K562 (cell line): ENCODE measurements around the gene EMC1. TPM values are rescaled to one million over a fixed set of nuclear protein-coding genes. Genes with fewer than 3 reads are reported as not detected.

Experiments used
- ATAC-seq: fragments of 200-7000 bp; cut with Tn5 transposase; 3 replicates; pipeline ENCODE4 v1.9.1; 2020; ENCODE audit warnings: moderate library complexity
- BruUV-seq: library from RNA; stranded (reverse); fragments of 400-500 nt; replicated peaks from 2 replicates; lab custom pipeline; 2021; lab: Mats Ljungman, UMichigan
- CTCF ChIA-PET: fragments of 300-600 bp; formaldehyde crosslinking; extraction: SDS; loops from one replicate; lab custom pipeline; 2021; ENCODE audit warnings: low intra/inter-chr PET ratio; lab: Yijun Ruan, JAX
- POLR2A ChIA-PET: fragments of 300-600, 350-650 bp; sonication (Branson Sonifier 250); formaldehyde crosslinking; extraction: SDS; loops from one replicate; lab custom pipeline; 2021; ENCODE audit warnings: antibody characterized with exemption, inconsistent platforms; lab: Yijun Ruan, JAX
- DNase-seq, 4 experiments: peaks; one replicate each; pipeline versions ENCODE4 v3.0.0 to v3.0.0-alpha.2; 2011 to 2018; ENCODE audit warnings: low spot score in 3 of 4, mixed read lengths in 3 of 4; ENCODE audit errors: extremely low read depth in 1 of 4
- FAIRE-seq: peaks from 2 replicates; lab custom pipeline; 2011; peaks lifted over from hg19 to GRCh38; lab: Jason Lieb, UNC
- H2AFZ ChIP-seq: 2 replicates; pipeline ENCODE4 v1.6.0; 2011; ENCODE audit warnings: low read depth, low read length, control low read depth, inconsistent platforms
- H3K27ac ChIP-seq: fragments of 200-600 bp; 3 replicates; pipeline ENCODE4 v1.8.0; 2011; ENCODE audit warnings: low read depth, mild to moderate bottlenecking, control low read depth, inconsistent platforms, low read length, moderate library complexity, mixed read lengths; ENCODE audit errors: extremely low read depth
- H3K27me3 ChIP-seq, 2 experiments: fragments of 300-600 bp in 1 of 2; 2 replicates in 1 of 2; 3 replicates in 1 of 2; pipeline versions ENCODE4 v1.6.0 to v1.8.0; 2011; ENCODE audit warnings: inconsistent platforms in 2 of 2, low read length in 2 of 2, mild to moderate bottlenecking in 1 of 2, mixed read lengths in 1 of 2, moderate library complexity in 1 of 2; ENCODE audit not compliant: control insufficient read depth in 2 of 2, insufficient read depth in 2 of 2
- H3K36me3 ChIP-seq: fragments of 300-600 bp; 3 replicates; pipeline ENCODE4 v1.8.0; 2011; ENCODE audit warnings: mild to moderate bottlenecking, low read length, inconsistent platforms; ENCODE audit not compliant: control insufficient read depth, insufficient read depth
- H3K4me1 ChIP-seq, 2 experiments: fragments of 200-600 bp in 1 of 2; replicated peaks in 1 of 2; 2 replicates in 1 of 2; 3 replicates in 1 of 2; pipeline versions ENCODE4 v1.5.1 to v1.8.0; 2011; ENCODE audit warnings: inconsistent platforms in 2 of 2, low read length in 2 of 2, mild to moderate bottlenecking in 1 of 2, mixed read lengths in 1 of 2, moderate library complexity in 1 of 2; ENCODE audit not compliant: control insufficient read depth in 2 of 2, insufficient read depth in 2 of 2
- H3K4me2 ChIP-seq: 2 replicates; pipeline ENCODE4 v1.6.1; 2011; ENCODE audit warnings: low read length, control low read depth, inconsistent platforms, mixed read lengths; ENCODE audit not compliant: insufficient read depth
- H3K4me3 ChIP-seq: fragments of 200-600 bp; sonication (generic), shearing (Covaris generic); 2 replicates; pipeline ENCODE4 v1.5.1; 2016; ENCODE audit warnings: control low read depth, inconsistent platforms
- H3K79me2 ChIP-seq: fragments of 200-600 bp; 3 replicates; pipeline ENCODE4 v1.8.0; 2011; ENCODE audit warnings: low read length, inconsistent platforms; ENCODE audit not compliant: control insufficient read depth, insufficient read depth
- H3K9ac ChIP-seq, 2 experiments: 2 replicates each; pipeline versions ENCODE4 v1.6.0 to v1.6.1; 2011; ENCODE audit warnings: low read depth in 2 of 2, low read length in 2 of 2, control low read depth in 1 of 2, inconsistent platforms in 1 of 2, mild to moderate bottlenecking in 1 of 2, mixed read lengths in 1 of 2; ENCODE audit not compliant: insufficient read depth in 1 of 2
- H3K9me1 ChIP-seq: one replicate; pipeline ENCODE4 v1.6.0; 2011; ENCODE audit warnings: inconsistent platforms, mild to moderate bottlenecking, low read length, moderate library complexity; ENCODE audit not compliant: control insufficient read depth, insufficient read depth
- H3K9me3 ChIP-seq: replicated peaks from 2 replicates; pipeline ENCODE4 v1.5.1; 2011; ENCODE audit warnings: low read depth, low read length, inconsistent platforms; ENCODE audit not compliant: control insufficient read depth, insufficient read depth
- H4K20me1 ChIP-seq: replicated peaks from 2 replicates; pipeline ENCODE4 v1.6.1; 2011; ENCODE audit warnings: low read length, inconsistent platforms, mixed read lengths; ENCODE audit not compliant: control insufficient read depth, insufficient read depth
- E2F1 ChIP-seq: sonication (generic); formaldehyde crosslinking; IDR thresholded peaks from 2 replicates; pipeline ENCODE4 v1.8.1; 2023; ENCODE audit warnings: mild to moderate bottlenecking, missing genetic modification reagents, moderate library complexity
- NCOA6 ChIP-seq: fragments of 450-650 bp; IDR thresholded peaks from 2 replicates; pipeline ENCODE4 v1.6.1; 2017; ENCODE audit warnings: mild to moderate bottlenecking
- POLR2A ChIP-seq: fragments of 450-650 bp; conservative IDR thresholded peaks from 2 replicates; pipeline ENCODE4 v1.6.1; 2016
- PURB ChIP-seq: sonication (generic); formaldehyde crosslinking; IDR thresholded peaks from 2 replicates; pipeline ENCODE4 v1.9.0; 2021; ENCODE audit warnings: low read depth, mild to moderate bottlenecking, missing genetic modification reagents
- RBM25 ChIP-seq: fragments of 200-400 bp; formaldehyde crosslinking; IDR thresholded peaks from 2 replicates; pipeline ENCODE4 v1.6.1; 2018; ENCODE audit warnings: low read length, low read depth, moderate library complexity; ENCODE audit not compliant: severe bottlenecking
- ZNF121 ChIP-seq: sonication (generic); formaldehyde crosslinking; conservative IDR thresholded peaks from 2 replicates; pipeline ENCODE4 v1.8.0; 2022; ENCODE audit warnings: missing genetic modification reagents
- WGBS: fragments of 100-300 bp; shearing (Covaris generic); methylation state at CpG from one replicate; pipeline ENCODE4 v1.1.6; 2016; ENCODE audit warnings: low coverage, mixed read lengths; ENCODE audit not compliant: insufficient coverage; ENCODE audit errors: missing lambda C conversion rate; 5-methylcytosine and 5-hydroxymethylcytosine counted together
- in situ Hi-C: fragments of 300-500 bp; cut with MboI; formaldehyde crosslinking; loops from 4 replicates; pipeline ENCODE4 v1.15.0; 2018; ENCODE audit warnings: inconsistent platforms, mixed read lengths
- intact Hi-C: fragments of 100-400 bp; cut with micrococcal nuclease; formaldehyde crosslinking; loops from 2 replicates; pipeline ENCODE4 v1.14.2; 2022
- polyA plus RNA-seq, 8 experiments: library from polyadenylated mRNA; depleted of rRNA in 4 of 8; stranded (reverse) in 5 of 8; unstranded in 3 of 8; fragments of >200 nt; fragmentation: Nextera tagmentation in 2 of 8; fragmentation: Illumina TruSeq in 1 of 8; extraction: Ambion mirVana in 2 of 8; extraction: Trizol in 1 of 8; gene quantifications; 2 replicates each; pipeline versions ENCODE4 v1.2.1 to v1.2.3, GENCODE V29; 2011 to 2014; ENCODE audit warnings: inconsistent platforms in 1 of 8, missing spikeins in 1 of 8
- total RNA-seq, 7 experiments: library from RNA; depleted of rRNA in 6 of 7; stranded (reverse); fragments of >200 nt in 6 of 7; fragmentation: Illumina TruSeq in 2 of 7; extraction: Trizol in 2 of 7; gene quantifications; 2 replicates each; pipeline versions ENCODE4 v1.2.1 to v1.2.3, GENCODE V29; 2011 to 2021; ENCODE audit warnings: low replicate concordance in 1 of 7
- TF ChIP-seq, protein P1 (sequence below), 2 experiments: fragments of 450-650 bp; IDR thresholded peaks; 2 replicates each; pipeline ENCODE4 v1.6.1; 2018; ENCODE audit warnings: mild to moderate bottlenecking in 2 of 2, low read depth in 1 of 2; ENCODE audit not compliant: partially characterized antibody in 2 of 2

Gene EMC1
- total and polyA plus RNA-seq, 9 of the 15 experiments (the other 6 are each of a cell fraction or from before 2014, with no cell fraction given) = 17.8 to 88.2 (median 37.4) TPM

DNA sequence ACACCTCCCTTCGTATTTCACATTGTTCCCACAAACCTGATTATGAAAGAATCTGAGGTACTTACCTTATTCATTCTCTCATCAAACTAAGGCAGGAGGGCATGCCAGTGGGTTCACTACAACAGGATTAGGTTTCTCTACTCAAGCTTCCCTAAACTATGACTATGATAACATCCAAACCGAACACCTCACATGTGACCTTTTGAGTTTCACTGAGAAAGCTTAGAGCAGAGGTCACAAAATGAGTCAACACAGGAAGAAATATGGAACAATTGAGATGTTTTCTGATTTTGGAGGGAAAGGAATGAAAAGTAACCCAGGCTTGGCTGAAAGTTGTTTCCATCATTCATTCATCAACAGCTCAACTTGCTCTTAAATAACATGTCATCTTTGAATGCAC is 65.3 kb downstream of the EMC1 start (continued):
- TF ChIP-seq, protein P1, sequence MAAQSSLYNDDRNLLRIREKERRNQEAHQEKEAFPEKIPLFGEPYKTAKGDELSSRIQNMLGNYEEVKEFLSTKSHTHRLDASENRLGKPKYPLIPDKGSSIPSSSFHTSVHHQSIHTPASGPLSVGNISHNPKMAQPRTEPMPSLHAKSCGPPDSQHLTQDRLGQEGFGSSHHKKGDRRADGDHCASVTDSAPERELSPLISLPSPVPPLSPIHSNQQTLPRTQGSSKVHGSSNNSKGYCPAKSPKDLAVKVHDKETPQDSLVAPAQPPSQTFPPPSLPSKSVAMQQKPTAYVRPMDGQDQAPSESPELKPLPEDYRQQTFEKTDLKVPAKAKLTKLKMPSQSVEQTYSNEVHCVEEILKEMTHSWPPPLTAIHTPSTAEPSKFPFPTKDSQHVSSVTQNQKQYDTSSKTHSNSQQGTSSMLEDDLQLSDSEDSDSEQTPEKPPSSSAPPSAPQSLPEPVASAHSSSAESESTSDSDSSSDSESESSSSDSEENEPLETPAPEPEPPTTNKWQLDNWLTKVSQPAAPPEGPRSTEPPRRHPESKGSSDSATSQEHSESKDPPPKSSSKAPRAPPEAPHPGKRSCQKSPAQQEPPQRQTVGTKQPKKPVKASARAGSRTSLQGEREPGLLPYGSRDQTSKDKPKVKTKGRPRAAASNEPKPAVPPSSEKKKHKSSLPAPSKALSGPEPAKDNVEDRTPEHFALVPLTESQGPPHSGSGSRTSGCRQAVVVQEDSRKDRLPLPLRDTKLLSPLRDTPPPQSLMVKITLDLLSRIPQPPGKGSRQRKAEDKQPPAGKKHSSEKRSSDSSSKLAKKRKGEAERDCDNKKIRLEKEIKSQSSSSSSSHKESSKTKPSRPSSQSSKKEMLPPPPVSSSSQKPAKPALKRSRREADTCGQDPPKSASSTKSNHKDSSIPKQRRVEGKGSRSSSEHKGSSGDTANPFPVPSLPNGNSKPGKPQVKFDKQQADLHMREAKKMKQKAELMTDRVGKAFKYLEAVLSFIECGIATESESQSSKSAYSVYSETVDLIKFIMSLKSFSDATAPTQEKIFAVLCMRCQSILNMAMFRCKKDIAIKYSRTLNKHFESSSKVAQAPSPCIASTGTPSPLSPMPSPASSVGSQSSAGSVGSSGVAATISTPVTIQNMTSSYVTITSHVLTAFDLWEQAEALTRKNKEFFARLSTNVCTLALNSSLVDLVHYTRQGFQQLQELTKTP (IDR thresholded peaks at IDR 0.05; ENCODE audit: low read depth in 1 of 2, partially characterized antibody in 2 of 2) = no peak
- no peak for TF ChIP-seq E2F1 (CRISPR knock-in tag)
- TF ChIP-seq, all 486 proteins: peak for 0

DNA sequence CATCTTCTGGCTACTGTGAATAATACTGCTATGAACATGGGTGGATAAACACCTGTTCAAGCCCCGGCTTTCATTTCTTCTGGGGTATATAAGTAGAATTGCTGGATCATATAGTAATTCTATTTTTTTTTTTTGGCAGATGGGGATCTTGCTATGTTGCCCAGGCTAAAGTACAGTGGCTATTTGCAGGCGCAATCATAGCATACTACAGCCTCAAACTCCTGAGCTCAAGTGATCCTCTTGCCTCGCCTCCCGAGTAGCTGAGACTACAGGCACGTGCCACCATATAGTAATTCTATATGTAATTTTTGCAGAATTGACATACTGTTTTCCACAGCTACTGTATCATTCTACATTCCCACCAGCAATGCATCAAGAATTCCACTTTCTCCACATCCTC is 69.1 kb downstream of the EMC1 start:
- Histone ChIP-seq H3K9ac (no peak overlapping the region), H3K36me3 (peaks cover 95% of the 10 kb centered on the region), H3K4me2 (no peak overlapping the region), H2AFZ (no peak overlapping the region), H3K9me1 (no peaks in the 10 kb centered on the region), H3K27ac (no peak overlapping the region), H3K4me1 (peaks cover 5 to 23% of the 10 kb centered on the region in 2 experiments; a peak in 3 of 5 replicates), H4K20me1 (no peaks in the 10 kb centered on the region), H3K79me2 (peaks cover 14% of the 10 kb centered on the region; the same call in 2 of the 3 replicates), H3K27me3 (no peaks in the 10 kb centered on the region), H3K4me3 (no peak overlapping the region), H3K9me3 (no peaks in the 10 kb centered on the region)
- ChIA-PET POLR2A (interaction anchor here (1.4 to 3.0 kb wide), 4 partner anchors 9 to 53 kb away, joined by 3 to 8 read pairs (median 5); no protein-coding TSS in a partner anchor), CTCF (no interaction called here)
- in situ Hi-C loops = no loop called here
- no peak for DNase-seq
- TF ChIP-seq RBM25 (peak; percentile 5), ZNF121 (CRISPR knock-in tag) (peak; percentile 77), PURB (CRISPR knock-in tag) (no peak), POLR2A (0 out of 2 replicates have a peak, but pooled peaks have one; percentile 13), NCOA6 (no peak)
- FAIRE-seq = no peak
- no peak for ATAC-seq
- 97% methylated on average over 5 of the region's 5 CpGs for WGBS
- intact Hi-C loops = loop anchor here (10.0 kb wide), 1 partner anchor 473 kb away; no protein-coding TSS in a partner anchor
- BruUV-seq = no TSS peak
